ENCODE data around the gene SPIRE1. TPM values are rescaled to one million over a fixed set of nuclear protein-coding genes. Genes with fewer than 3 reads are reported as not detected.
"Not testable (repeated sequence)": the region's sequence is repeated elsewhere in the genome, so short reads cannot be mapped to it uniquely, and the experiment has no call there.

Gene SPIRE1
- total RNA-seq, 1 donor: 27.7 TPM

DNA sequence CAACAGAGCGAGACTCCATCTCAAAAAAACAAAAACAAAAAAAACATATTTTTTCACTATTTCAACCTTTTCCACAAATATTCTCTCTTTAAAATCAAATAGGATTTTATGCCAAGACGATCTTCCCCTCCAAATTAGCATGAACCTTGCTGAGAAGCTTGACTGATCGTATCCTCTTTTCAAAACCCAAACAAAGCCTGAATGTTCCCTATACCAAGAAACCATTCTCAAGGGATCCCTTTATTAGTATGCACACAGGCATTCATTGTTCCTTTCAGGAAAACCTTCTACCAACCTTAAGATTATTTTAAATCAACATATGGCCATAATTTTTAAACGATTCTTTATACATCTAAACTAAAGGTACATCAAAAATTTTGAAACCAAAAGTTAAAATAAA is 6.3 kb downstream of the SPIRE1 start:
- TF ChIP-seq, protein P1, sequence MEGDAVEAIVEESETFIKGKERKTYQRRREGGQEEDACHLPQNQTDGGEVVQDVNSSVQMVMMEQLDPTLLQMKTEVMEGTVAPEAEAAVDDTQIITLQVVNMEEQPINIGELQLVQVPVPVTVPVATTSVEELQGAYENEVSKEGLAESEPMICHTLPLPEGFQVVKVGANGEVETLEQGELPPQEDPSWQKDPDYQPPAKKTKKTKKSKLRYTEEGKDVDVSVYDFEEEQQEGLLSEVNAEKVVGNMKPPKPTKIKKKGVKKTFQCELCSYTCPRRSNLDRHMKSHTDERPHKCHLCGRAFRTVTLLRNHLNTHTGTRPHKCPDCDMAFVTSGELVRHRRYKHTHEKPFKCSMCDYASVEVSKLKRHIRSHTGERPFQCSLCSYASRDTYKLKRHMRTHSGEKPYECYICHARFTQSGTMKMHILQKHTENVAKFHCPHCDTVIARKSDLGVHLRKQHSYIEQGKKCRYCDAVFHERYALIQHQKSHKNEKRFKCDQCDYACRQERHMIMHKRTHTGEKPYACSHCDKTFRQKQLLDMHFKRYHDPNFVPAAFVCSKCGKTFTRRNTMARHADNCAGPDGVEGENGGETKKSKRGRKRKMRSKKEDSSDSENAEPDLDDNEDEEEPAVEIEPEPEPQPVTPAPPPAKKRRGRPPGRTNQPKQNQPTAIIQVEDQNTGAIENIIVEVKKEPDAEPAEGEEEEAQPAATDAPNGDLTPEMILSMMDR (IDR thresholded peaks at IDR 0.05; ENCODE audit: insufficient read depth, low read length): no peak
- DNase-seq (ENCODE audit: low read depth): no peak
- no peak overlapping the region for H3K4me3 ChIP-seq (ENCODE audit: low read depth, low read length)

DNA sequence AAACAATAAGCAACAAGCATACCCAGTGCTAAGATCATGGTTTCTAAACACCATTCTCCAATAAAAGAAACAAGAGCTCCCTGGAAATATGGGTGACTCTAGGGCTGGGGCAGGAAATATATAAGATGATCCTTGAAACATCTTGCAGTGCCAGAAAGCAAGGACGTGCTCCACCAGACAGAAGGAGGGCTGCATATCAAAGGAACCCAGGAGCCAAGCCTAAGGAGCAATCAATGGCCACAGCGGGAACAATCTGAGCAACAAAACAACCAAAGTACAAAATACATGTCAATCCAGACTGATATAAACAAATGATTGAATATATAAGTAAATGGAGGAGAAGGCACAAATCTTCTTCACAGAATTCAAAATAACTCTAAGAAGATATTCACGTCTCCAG is 10.1 kb downstream of the SPIRE1 start:
- no peak overlapping the region for H3K4me3 ChIP-seq (ENCODE audit: low read depth, low read length)
- TF ChIP-seq, protein P1 (IDR thresholded peaks at IDR 0.05; ENCODE audit: insufficient read depth, low read length): no peak
- no peak for DNase-seq (ENCODE audit: low read depth)

DNA sequence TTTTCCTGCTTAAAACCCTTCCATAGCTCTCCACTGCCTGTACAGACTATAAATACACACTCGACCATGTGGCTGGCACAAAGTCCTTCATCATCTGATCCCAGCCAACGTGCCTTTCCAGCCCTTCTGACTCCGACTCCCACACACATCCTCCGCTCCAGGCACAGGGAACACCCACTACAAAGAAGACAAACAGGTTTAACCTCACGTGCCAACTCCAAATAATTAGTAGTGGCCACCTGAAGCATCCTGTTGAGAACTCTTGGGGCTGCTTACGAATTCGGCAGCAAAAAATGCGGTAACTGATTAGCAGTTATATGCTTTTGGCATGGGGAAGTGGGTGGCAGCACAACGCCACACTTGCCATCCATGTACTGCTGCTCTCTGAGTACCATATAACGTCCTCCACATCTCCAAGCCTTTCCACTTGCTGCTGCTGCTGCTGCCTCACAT is 12.1 kb downstream of the SPIRE1 start:
- no peak overlapping the region for H3K4me3 ChIP-seq (ENCODE audit: low read depth, low read length)
- DNase-seq (ENCODE audit: low read depth): peak; percentile 72
- TF ChIP-seq, protein P1 (IDR thresholded peaks at IDR 0.05; ENCODE audit: insufficient read depth, low read length): no peak

DNA sequence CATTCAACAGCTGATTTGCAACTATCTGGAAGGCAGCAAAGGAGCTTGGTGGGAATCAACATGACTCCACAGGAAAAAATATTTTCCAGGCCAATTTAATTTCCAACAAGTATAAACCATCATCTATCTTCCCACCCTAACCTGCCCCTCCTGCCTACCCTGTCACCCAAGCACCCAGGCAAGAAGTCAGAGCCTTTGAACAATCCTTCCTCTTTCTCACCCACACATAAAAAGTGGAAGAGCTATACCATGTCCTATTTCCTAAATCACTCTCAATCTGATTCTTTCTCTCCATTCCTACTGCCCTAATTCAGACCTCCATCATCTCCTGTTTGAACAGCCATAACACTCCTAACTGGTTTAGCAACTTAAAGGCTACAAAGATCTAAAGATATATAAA is 12.7 kb downstream of the SPIRE1 start:
- no peak overlapping the region for H3K4me3 ChIP-seq (ENCODE audit: low read depth, low read length)
- TF ChIP-seq, protein P1 (IDR thresholded peaks at IDR 0.05; ENCODE audit: insufficient read depth, low read length): no peak
- no peak for DNase-seq (ENCODE audit: low read depth)

DNA sequence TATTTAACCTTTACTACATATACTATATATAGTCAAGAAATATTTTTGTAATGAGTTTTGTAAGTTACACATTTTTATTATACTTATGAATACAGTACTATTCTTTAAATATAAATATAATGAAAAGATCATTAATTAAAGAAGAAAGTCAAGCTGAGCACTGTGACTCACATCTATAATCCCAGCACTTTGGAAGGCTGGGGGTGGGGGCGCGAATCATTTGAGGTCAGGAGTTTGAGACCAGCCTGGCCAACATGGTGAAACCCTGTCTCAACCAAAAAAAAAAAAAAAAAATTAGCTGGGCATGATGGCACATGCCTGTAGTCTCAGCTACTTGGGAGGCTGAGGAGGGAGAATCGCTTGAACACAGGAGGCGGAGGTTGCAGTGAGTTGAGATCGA is 14.2 kb downstream of the SPIRE1 start:
- not testable (repeated sequence) for H3K4me3 ChIP-seq (ENCODE audit: low read depth, low read length); DNase-seq (ENCODE audit: low read depth)

DNA sequence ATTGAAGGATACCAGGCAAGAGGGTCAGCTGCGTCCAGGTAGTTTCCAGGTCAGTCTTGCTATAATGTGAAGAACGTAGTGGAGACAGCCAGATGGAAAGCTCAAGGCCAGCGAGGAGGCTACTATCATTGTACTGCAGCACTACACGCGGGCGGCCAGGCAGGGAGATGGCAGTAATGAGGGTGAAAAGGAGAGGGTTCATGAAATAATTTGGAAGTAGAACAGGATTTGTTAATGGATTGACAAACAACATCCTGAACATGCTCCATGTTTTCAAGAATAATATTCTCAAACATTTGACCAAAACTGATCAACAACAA is 17.1 kb downstream of the SPIRE1 start:
- DNase-seq (ENCODE audit: low read depth): no peak
- no peak overlapping the region for H3K4me3 ChIP-seq (ENCODE audit: low read depth, low read length)

DNA sequence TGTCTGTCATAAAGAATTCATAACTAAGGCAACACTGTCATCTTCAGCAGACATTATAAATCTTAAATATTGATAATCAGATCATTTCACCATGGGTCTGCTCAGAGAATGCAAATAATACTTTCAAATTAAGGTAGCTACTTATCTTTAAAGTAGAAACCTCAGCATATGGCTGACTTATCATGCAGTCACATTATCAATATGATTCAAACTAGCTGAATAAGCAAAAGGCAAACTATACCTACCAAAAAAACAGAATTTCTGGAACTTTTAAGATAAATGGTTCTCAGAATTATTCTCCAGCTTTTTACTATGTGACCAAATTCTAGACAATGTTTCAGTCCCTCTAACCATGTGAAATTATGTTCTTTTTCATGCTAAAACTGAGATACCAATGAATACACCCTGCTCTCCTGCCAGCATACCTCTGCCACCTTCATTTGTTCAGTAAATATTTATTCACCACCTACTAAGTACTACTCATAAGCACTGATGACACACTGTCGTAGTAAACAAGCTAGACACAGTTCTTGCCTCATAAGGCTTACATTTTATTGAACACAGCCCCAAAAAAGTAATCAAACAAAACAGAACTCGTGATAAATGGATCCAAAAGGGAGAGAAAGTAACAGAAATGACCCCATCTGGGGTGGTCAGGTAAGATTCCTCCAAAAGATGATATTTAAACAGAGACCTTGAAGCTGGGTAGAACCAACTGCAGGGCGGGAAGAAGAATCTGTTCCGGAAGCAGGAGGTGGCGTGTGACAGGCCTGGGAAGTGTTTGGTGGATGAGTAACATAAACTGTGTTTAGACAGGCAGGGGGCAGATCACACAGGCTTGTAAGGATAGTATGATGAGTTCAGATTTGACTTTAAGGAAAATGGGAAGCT is 17.7 kb downstream of the SPIRE1 start:
- DNase-seq (ENCODE audit: low read depth): peak; percentile 46
- TF ChIP-seq, protein P1 (IDR thresholded peaks at IDR 0.05; ENCODE audit: insufficient read depth, low read length): no peak
- H3K4me3 ChIP-seq (ENCODE audit: low read depth, low read length): no peak overlapping the region

More for the DNA sequence above, 17.1 kb downstream of the SPIRE1 start:
- TF ChIP-seq, protein P1 (IDR thresholded peaks at IDR 0.05; ENCODE audit: insufficient read depth, low read length): no peak
